ENCODE results near the gene ANKRD45.
"Not testable (repeated sequence)": the region's sequence is repeated elsewhere in the genome, so short reads cannot be mapped to it uniquely, and the experiment has no call there.

ANKRD45 gene

DNA sequence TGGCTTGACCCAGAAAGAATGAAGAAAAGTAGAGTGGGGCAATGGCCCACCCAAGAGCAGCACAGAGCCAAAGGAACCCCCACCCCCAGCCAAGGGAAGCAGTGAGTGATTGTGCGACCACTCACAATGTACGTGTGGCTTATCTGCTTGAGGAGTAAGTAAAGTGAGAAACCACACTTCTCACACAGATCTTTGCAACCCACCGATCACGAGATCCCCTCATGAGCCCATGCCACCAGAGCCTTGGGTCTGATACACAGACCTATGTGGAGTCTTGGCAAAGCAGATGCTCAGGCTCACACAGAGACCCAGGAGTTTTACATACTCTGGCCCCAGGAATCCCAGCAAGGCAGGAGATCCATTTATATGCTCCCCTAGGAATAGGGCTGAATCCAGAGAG lies 52.8 kb downstream of the ANKRD45 start:
- H3K9me3 Mint-ChIP-seq = peaks cover 26% of the 10 kb centered on the region
- H3K4me1 Mint-ChIP-seq (ENCODE audit: low read depth) = no peaks in the 10 kb centered on the region
- H3K27me3 Mint-ChIP-seq = peaks cover 12% of the 10 kb centered on the region
- H3K27ac Mint-ChIP-seq = no peak overlapping the region
- H3K4me3 Mint-ChIP-seq = no peak overlapping the region
- H3K36me3 Mint-ChIP-seq (ENCODE audit: low read depth) = peaks cover 7% of the 10 kb centered on the region

DNA sequence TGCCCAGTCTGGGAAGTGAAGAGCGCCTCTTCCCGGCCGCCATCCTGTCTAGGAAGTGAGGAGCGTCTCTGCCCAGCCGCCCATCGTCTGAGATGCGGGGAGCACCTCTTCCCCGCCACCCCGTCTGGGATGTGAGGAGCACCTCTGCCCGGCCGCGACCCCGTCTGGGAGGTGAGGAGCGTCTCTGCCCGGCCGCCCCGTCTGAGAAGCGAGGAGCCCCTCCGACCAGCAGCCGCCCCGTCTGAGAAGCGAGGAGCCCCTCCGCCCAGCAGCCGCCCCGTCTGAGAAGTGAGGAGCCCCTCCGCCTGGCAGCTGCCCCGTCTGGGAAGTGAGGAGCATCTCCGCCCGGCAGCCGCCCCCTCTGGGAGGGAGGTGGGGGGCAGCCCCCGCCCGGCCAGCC lies 56.6 kb downstream of the ANKRD45 start:
- H3K4me1 Mint-ChIP-seq (ENCODE audit: low read depth); H3K27ac Mint-ChIP-seq; H3K9me3 Mint-ChIP-seq; H3K36me3 Mint-ChIP-seq (ENCODE audit: low read depth); H3K4me3 Mint-ChIP-seq; H3K27me3 Mint-ChIP-seq: not testable (repeated sequence)

GRCh38 chr1:173608503-173609216 lies 61.0 kb downstream of the ANKRD45 start:
- Mint-ChIP-seq H3K4me3 (no peak overlapping the region), H3K9me3 (no peaks in the 10 kb centered on the region), H3K27me3 (no peaks in the 10 kb centered on the region), H3K36me3 (ENCODE audit: low read depth) (no peaks in the 10 kb centered on the region), H3K4me1 (ENCODE audit: low read depth) (no peaks in the 10 kb centered on the region), H3K27ac (no peak overlapping the region)

GRCh38 chr1:173603056-173603591 lies 66.5 kb downstream of the ANKRD45 start, which contains the start of gene SLC9C2:
Gene SLC9C2 (minus strand): TSS chr1:173603072. CDS start chr1:173601776, 1,296 bp downstream.
- Mint-ChIP-seq H3K36me3 (ENCODE audit: low read depth) (no peaks in the 10 kb centered on the region), H3K9me3 (no peaks in the 10 kb centered on the region), H3K4me3 (no peak within 1 kb of the TSS), H3K27me3 (no peaks in the 10 kb centered on the region), H3K27ac (no peak within 1 kb of the TSS), H3K4me1 (ENCODE audit: low read depth) (peaks cover 5% of the 10 kb centered on the region)

- H3K4me1 Mint-ChIP-seq (ENCODE audit: low read depth) = peaks cover 5% of the 10 kb centered on the region
- H3K4me3 Mint-ChIP-seq = no peak overlapping the region
- H3K9me3 Mint-ChIP-seq = no peaks in the 10 kb centered on the region
- no peaks in the 10 kb centered on the region for H3K27me3 Mint-ChIP-seq
- no peaks in the 10 kb centered on the region for H3K36me3 Mint-ChIP-seq (ENCODE audit: low read depth)
- no peak overlapping the region for H3K27ac Mint-ChIP-seq
These were observed 68.1 kb downstream of the ANKRD45 start for GRCh38 chr1:173601588-173601987.

DNA sequence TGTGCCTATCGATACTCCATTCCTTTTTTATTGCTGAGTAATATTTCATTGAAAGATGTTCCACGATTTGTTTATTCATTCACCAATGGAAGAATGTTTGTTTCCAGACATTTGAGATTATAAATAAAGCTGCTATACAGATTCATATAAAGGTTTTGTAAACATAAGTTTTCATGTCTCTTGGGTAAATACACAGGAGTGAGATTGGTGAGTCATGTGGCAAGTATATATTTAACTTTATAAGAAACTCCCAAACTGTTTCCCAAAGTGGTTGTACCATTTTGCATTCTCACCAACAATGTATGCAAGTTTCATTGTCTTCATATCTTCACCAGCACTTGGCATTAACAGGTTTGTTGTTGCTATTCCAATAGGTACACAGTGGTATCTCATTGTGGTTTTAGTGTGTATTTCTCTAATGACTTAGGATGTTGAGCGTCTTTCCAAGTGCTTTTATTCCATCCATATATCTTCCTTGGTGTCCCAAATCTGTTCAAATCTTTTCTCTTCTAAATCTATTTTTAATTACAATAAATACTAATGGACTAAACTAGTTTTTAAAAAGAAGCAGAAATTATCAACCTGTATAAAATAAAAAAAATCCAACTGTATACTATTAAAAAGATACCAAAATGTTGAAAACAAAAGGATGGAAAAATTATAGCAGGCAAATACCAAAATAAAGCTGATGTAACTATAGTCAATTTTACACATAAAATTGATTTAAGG lies 73.4 kb downstream of the ANKRD45 start:
- H3K27ac Mint-ChIP-seq = no peak overlapping the region
- H3K4me1 Mint-ChIP-seq (ENCODE audit: low read depth) = no peaks in the 10 kb centered on the region
- peaks cover 5% of the 10 kb centered on the region for H3K9me3 Mint-ChIP-seq
- H3K36me3 Mint-ChIP-seq (ENCODE audit: low read depth) = no peaks in the 10 kb centered on the region
- no peak overlapping the region for H3K4me3 Mint-ChIP-seq
- peaks cover 3% of the 10 kb centered on the region for H3K27me3 Mint-ChIP-seq

GRCh38 chr1:173591138-173591537 lies 78.5 kb downstream of the ANKRD45 start:
- not testable (repeated sequence) for H3K36me3 Mint-ChIP-seq (ENCODE audit: low read depth); H3K9me3 Mint-ChIP-seq; H3K27ac Mint-ChIP-seq; H3K4me1 Mint-ChIP-seq (ENCODE audit: low read depth); H3K4me3 Mint-ChIP-seq; H3K27me3 Mint-ChIP-seq

DNA sequence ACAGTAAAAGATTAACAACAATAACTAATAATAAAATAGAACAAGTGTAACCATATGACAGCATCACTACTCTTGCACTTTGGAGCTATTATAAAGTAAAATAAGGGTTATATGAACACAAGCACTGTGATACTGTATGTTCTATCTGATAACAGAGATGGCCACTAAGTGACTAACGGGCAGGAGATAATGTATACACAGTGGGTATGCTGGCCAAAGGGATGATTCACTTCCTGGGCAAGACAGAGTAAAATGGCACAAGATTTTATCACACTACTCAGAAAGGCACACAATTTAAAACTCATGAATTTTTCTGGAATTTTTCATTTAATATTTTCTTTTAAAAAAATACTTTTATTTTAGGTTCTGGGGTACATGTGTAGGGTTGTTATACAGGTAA lies 79.1 kb downstream of the ANKRD45 start:
- Mint-ChIP-seq H3K27me3 (no peaks in the 10 kb centered on the region), H3K36me3 (ENCODE audit: low read depth) (no peaks in the 10 kb centered on the region), H3K4me3 (no peak overlapping the region), H3K27ac (no peak overlapping the region), H3K4me1 (ENCODE audit: low read depth) (no peaks in the 10 kb centered on the region), H3K9me3 (no peaks in the 10 kb centered on the region)

DNA sequence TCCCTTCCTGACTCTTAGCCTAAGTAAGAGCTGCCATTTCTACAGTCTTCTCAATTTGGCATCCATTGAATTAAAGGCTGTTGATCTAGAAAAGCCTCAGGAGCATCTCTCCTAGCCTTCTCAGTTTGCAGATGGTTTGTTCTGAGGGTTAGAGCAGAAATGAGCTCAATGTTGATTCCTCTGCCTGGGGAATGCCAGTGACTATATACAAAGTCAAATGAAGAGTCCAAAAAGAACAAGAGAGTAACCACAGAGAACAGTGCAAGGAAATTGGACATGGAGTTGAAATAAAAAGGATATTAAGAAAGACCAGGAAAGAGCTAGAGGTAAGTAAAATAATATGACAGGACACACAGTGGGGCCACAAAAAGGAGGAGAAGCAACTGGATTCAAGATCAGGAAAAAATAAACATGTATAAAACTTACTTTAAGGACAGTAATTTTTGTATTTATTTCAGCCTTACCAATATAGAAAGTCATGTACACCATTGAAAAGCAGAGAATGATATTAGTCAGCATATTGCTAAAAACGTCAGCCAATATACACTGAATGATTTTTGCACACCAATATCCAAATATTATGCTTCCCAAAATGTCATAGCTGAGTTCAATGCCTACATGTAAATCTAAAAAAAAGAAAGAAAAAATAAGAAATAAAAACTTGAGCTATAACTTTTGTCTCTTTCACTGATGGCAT lies 88.1 kb downstream of the ANKRD45 start:
- Mint-ChIP-seq H3K27me3 (peaks cover 3% of the 10 kb centered on the region), H3K27ac (peak overlapping the region; percentile 14), H3K36me3 (ENCODE audit: low read depth) (no peaks in the 10 kb centered on the region), H3K4me3 (no peak overlapping the region), H3K9me3 (no peaks in the 10 kb centered on the region), H3K4me1 (ENCODE audit: low read depth) (peaks cover 4% of the 10 kb centered on the region)

GRCh38 chr1:173580658-173581057 lies 89.0 kb downstream of the ANKRD45 start:
- H3K9me3 Mint-ChIP-seq = no peaks in the 10 kb centered on the region
- no peaks in the 10 kb centered on the region for H3K36me3 Mint-ChIP-seq (ENCODE audit: low read depth)
- peaks cover 4% of the 10 kb centered on the region for H3K4me1 Mint-ChIP-seq (ENCODE audit: low read depth)
- no peak overlapping the region for H3K4me3 Mint-ChIP-seq
- peaks cover 3% of the 10 kb centered on the region for H3K27me3 Mint-ChIP-seq
- H3K27ac Mint-ChIP-seq = no peak overlapping the region

DNA sequence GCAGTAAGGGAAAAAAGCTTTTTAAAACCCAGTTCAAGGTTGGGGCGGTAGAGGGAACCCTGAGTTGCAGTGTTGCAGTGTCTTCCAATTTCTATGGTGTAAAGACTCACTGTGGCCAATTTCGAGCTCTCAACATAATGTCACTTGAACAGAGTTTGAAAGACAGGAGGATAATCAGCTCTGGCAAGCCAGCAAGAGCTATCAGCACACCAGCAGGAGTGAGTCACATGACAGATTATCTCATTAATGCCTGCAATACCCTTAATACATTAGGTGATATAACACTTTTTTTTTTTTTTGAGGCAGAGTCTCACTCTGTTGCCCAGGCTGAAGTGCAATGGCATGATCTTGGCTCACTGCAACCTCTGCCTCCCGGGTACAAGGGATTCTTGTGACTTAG lies 89.6 kb downstream of the ANKRD45 start:
- peaks cover 3% of the 10 kb centered on the region for H3K27me3 Mint-ChIP-seq

GRCh38 chr1:173573596-173573995 lies 96.1 kb downstream of the ANKRD45 start:
- no peak overlapping the region for H3K27ac Mint-ChIP-seq
- peaks cover 10% of the 10 kb centered on the region for H3K4me1 Mint-ChIP-seq (ENCODE audit: low read depth)
- no peak overlapping the region for H3K4me3 Mint-ChIP-seq
- H3K27me3 Mint-ChIP-seq = peaks cover 2% of the 10 kb centered on the region
- H3K9me3 Mint-ChIP-seq = no peaks in the 10 kb centered on the region
- H3K36me3 Mint-ChIP-seq (ENCODE audit: low read depth) = no peaks in the 10 kb centered on the region

More for the DNA sequence above, 89.6 kb downstream of the ANKRD45 start:
- no peak overlapping the region for H3K27ac Mint-ChIP-seq
- H3K4me1 Mint-ChIP-seq (ENCODE audit: low read depth) = peaks cover 4% of the 10 kb centered on the region
- H3K4me3 Mint-ChIP-seq = no peak overlapping the region
- H3K36me3 Mint-ChIP-seq (ENCODE audit: low read depth) = no peaks in the 10 kb centered on the region
- no peaks in the 10 kb centered on the region for H3K9me3 Mint-ChIP-seq

GRCh38 chr1:173572201-173572873 lies 97.3 kb downstream of the ANKRD45 start:
- Mint-ChIP-seq H3K4me3 (no peak overlapping the region), H3K9me3 (peaks cover 12% of the 10 kb centered on the region), H3K27me3 (peaks cover 3% of the 10 kb centered on the region), H3K36me3 (ENCODE audit: low read depth) (no peaks in the 10 kb centered on the region), H3K27ac (no peak overlapping the region), H3K4me1 (ENCODE audit: low read depth) (peaks cover 10% of the 10 kb centered on the region)

DNA sequence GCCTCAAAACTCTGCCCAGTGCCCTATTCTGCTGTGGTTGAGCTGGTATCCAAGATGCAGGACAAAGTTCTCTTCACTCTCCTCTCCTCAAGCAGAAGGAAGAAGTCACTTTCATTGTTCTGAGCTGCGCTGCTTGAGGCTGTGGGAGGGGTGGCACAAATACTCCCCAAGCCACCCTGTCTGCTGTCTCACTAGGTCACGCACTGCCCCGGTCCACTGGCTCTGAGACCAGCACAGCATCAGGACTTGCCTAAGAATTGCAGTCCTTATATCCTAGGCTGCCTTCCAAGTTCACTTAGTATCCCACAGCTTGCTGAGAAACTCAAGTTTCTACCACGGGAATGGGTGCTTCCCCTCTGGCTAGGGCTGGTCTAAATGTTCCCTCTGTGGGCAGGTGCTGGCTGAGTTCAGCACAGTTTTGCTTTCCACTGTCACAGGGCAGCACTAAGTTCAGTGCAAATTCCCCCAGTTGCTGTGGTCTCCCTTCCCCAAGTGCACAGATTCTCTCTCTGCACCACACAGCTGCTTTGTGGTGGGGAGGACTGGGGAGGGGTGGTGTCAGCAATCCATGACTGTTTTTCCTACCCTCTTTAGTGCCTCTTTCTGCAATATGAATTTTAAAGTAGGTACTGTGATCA lies 99.2 kb downstream of the ANKRD45 start:
- Mint-ChIP-seq H3K27me3 (peaks cover 8% of the 10 kb centered on the region), H3K9me3 (peaks cover 21% of the 10 kb centered on the region), H3K4me1 (ENCODE audit: low read depth) (peaks cover 10% of the 10 kb centered on the region), H3K27ac (no peak overlapping the region), H3K4me3 (no peak overlapping the region), H3K36me3 (ENCODE audit: low read depth) (no peaks in the 10 kb centered on the region)

Measured in stimulated activated naive CD8-positive, alpha-beta T cell treated with anti-CD3 and anti-CD28 coated beads, Interleukin-15, Interleukin-2, amounts not matched to agents 100 ng/mL and 50 ng/mL, for 24 hours (primary cell).